Stimulated activated CD8-positive, alpha-beta memory T cell treated with anti-CD3 and anti-CD28 coated beads, Interleukin-7, amount 100 ng/mL, for 48 hours (primary cell): Measurements from ENCODE around the gene UGT3A2.

Experiments used
- DNase-seq, 2 donors: peaks; one replicate each; pipeline ENCODE4 v3.0.0-alpha.2; 2020; ENCODE audit warnings: low read depth in 1 of 2; ENCODE audit errors: extremely low read depth in 1 of 2

Gene UGT3A2

DNA sequence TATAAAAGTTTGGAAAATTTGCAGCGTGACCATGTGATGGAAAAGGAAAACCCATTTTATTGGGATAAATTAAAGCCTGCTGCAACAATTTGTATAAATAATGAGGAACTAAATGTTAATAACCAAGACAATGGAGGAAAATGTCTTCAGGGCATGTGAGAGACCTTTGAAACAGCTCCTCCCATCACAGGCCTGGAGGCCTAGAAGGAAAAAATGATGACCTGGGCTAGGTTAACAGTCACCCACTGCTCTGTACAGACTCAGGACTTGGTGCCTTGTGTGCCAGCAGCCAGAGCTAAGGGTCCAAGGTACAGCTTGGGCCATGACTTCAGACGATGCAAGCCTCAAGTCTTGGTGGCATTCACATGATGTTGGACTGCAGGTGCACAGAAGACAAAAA, 53.5 kb downstream of the UGT3A2 start:
- DNase-seq, result no peak

- DNase-seq, result no peak
Measured at GRCh38 chr5:36009698-36010097, 57.0 kb downstream of the UGT3A2 start.

GRCh38 chr5:36007366-36007765, 59.3 kb downstream of the UGT3A2 start:
- DNase-seq, result no peak

- DNase-seq, result no peak
Measured at GRCh38 chr5:36006163-36006562, 60.5 kb downstream of the UGT3A2 start.

DNA sequence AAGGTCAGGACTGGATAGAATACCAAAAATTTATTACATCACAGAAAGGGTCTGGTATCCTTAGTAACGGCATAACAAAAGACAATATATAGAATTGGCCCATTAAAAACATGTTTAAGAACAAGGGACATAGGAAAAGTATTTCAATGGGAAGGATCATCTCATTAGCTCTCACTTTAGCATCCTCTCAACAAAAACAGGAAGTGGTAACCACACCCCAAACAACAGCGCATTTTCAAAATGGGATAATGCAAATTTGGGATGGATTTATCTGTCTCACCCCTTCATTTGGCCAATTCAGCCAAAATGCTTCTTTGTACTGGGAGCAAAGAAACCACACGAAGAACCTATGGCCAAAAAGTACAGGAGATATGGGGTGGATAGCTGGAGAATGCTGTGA, 65.7 kb downstream of the UGT3A2 start:
- no peak for DNase-seq

DNA sequence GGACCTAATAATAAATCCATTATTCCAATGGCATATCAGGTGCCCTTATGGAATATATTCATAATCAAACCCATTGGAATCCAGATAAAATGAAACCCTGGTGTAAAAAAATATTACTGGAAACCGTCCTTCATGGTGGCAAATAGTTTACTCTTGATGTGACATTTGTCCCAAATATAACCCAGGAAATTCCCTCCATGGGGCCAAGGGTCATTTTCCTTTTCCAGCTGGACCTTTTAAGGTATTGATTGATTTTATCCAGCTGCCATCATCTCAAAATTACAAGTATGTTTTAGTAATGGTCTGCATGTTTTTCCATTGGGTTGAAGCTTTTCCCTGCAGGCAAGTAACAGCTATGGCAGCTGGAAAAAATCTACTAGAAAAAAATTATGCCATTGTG, 67.1 kb downstream of the UGT3A2 start:
- no peak for DNase-seq

DNA sequence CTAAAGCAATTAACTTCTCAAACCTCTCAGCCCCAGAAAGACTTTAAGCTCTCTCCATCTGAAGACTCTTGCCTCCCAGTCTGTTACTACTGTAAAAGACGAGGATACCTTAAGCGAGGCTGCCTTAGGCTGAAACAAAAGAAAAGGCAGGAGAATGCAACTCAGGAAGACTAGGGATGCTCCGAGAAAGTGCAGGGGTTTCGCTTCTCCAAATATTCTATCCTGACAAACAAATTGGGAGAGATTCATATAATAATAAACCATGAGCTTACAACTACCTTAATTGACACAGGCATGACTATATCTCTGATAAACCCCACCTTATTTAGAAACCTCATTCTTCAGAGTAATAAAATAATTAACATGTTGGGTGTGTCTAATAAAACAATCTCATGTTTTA, 70.6 kb downstream of the UGT3A2 start:
- no peak for DNase-seq

DNA sequence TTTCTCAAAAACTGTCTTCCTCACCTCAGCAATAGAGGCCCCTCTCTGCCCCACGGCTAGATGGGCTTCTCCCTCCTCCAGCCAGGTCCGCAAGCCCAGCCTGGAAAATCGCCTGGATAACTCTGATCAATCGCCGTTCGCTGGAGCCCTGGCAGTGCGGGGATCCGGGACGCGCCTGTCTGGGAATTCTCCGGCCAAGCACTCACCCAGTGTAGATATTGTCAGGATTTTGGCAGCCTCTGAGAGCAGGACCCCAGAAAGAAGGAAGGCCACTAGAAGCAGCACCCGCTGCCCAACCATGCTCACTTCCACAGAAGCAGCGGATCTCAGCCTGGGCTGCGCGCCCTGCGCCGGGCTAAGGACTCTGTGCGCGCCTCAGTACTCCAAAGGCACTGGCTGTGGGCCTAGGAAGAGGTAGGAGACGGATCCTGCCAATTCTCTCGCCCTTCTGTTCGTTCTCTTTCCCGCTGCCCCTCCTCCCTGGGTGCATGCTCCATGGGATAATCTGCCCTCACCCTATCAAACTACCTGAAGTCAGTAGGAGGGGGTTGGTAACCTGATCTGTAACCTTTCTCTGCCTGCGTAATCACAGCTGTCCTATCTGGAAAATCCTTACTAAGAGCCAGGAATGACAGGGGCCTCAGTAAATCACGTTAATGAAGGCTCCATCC, 75.6 kb downstream of the UGT3A2 start, which contains the start of gene UGT3A1:
TSS of gene UGT3A1 (minus strand) at position 450 of the 671 bp plus-strand sequence. CDS start at position 300, 150 bp downstream.
- DNase-seq, result no peak

DNA sequence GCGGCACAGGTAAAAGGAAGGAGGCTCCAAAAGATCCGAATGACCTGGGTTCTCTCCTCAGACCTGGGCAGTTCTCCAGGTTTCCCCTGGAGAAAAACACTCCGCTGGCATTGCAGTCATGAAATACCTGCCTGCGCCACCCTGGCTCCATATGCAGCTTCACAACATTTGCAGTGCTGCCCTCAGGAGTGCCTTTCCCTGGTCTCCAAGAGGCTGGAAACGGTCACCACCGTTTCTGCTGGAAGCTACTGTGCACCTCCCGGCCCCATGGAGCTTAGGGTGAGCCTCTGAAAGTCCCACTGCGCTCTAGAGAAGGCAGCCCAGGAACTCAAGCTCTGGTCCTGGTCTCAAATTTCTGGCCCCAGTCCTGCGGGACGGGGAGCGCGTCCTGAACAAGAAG, 76.2 kb downstream of the UGT3A2 start:
- no peak for DNase-seq

DNA sequence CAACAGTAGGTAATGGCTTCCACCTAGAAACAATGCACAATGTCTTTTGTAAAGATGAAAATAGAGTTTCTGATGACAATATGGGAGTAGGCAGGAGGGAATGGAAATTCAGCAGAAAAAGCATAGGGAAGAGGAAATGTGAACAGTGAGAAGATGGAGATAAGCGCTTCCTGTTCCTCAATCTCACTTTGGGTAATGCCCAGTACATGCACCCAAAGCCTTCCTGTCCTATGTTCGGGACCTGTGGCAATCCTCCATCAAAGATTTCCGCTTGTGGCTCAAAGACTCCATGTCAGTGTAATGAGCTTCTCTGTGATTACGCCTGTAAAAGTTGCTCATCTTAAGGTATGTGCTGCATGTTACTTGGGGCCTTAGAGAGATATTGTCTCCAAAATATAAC, 78.2 kb downstream of the UGT3A2 start:
- DNase-seq, result no peak

DNA sequence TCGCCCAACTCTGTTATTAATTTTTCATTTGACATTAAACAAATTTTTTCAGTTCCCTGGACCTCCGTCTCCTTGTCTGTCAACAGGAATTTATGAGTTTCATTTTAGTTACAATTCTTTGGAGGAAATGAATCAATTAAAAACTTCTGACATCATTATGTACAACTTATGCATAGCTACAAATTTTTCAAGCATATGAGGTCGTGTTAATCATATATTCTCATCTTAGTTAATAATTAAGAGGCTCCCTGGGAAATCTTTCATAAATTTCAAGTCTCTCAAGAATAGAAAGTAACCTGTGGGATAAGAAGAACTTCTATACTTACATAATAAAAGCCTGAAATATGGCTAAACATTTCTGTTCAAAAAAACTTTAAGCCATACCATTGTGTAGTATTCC, 78.9 kb downstream of the UGT3A2 start:
- no peak for DNase-seq
